Small intestine (tissue), 7 donors: Measurements from ENCODE around the gene EDIL3. TPM values are rescaled to one million over a fixed set of nuclear protein-coding genes. Genes with fewer than 3 reads are reported as not detected.

ENCODE experiments used
- DNase-seq, 2 donors: peaks; one replicate each; pipeline versions ENCODE4 v3.0.0 to v3.0.0-alpha.2; 2013
- FAIRE-seq: peaks from 2 replicates; lab custom pipeline; 2012; peaks lifted over from hg19 to GRCh38; lab: Jason Lieb, UNC
- H3K27ac ChIP-seq, 3 donors: one replicate each; pipeline ENCODE4 v1.5.1; 2013; ENCODE audit warnings: low read length in 2 of 3, mild to moderate bottlenecking in 2 of 3, control low read depth in 1 of 3, inconsistent platforms in 1 of 3, low read depth in 1 of 3, moderate library complexity in 1 of 3
- H3K27me3 ChIP-seq, 3 donors: one replicate each; pipeline ENCODE4 v1.6.1; 2013; ENCODE audit warnings: low read length in 3 of 3, inconsistent platforms in 1 of 3; ENCODE audit not compliant: control insufficient read depth in 3 of 3, insufficient read depth in 3 of 3
- H3K36me3 ChIP-seq, 3 donors: one replicate each; pipeline ENCODE4 v1.6.1; 2013; ENCODE audit warnings: low read length in 3 of 3, inconsistent platforms in 1 of 3, low read depth in 1 of 3, mild to moderate bottlenecking in 1 of 3, moderate library complexity in 1 of 3; ENCODE audit not compliant: control insufficient read depth in 3 of 3, insufficient read depth in 2 of 3
- H3K4me1 ChIP-seq, 3 donors: one replicate each; pipeline ENCODE4 v1.6.1; 2013; ENCODE audit warnings: low read length in 2 of 3, inconsistent platforms in 1 of 3, low read depth in 1 of 3, mild to moderate bottlenecking in 1 of 3, moderate library complexity in 1 of 3; ENCODE audit not compliant: control insufficient read depth in 3 of 3, insufficient read depth in 2 of 3
- H3K4me3 ChIP-seq, 3 donors: one replicate each; pipeline ENCODE4 v1.5.1; 2013; ENCODE audit warnings: low read length in 3 of 3, control low read depth in 1 of 3, inconsistent platforms in 1 of 3, low read depth in 1 of 3, mild to moderate bottlenecking in 1 of 3, moderate library complexity in 1 of 3
- H3K9me3 ChIP-seq, 2 donors: one replicate each; pipeline ENCODE4 v1.6.1; 2013; ENCODE audit warnings: low read depth in 1 of 2, low read length in 1 of 2; ENCODE audit not compliant: control insufficient read depth in 2 of 2, insufficient read depth in 1 of 2
- WGBS, 3 donors: extraction: QIAGEN DNeasy Blood & Tissue Kit; methylation state at CpG; one replicate each; pipeline ENCODE4 v1.1.7; 2013; 5-methylcytosine and 5-hydroxymethylcytosine counted together
- polyA plus RNA-seq, 4 donors: library from polyadenylated mRNA; stranded (reverse) in 3 of 4; unstranded in 1 of 4; fragments of 200-250 nt in 3 of 4; fragments of 120-200 nt in 1 of 4; gene quantifications; one replicate each; pipeline versions ENCODE4 v1.2.1 to v1.2.3, GENCODE V29; 2013
- donor health status: healthy with polysubstance abuse.
- donor health status: control.
- donor health status: control.
- donor health status: Bipolar disorder and iron deficiency.
- donor health status: healthy.

EDIL3 gene
- polyA plus RNA-seq, 4 donors: 1.6 to 24.6 (median 5.1) TPM; not detected in 1

- Histone ChIP-seq H3K27ac (no peak overlapping the region), H3K4me1 (no peaks in the 10 kb centered on the region), H3K36me3 (no peaks in the 10 kb centered on the region), H3K4me3 (no peak overlapping the region), H3K27me3 (no peaks in the 10 kb centered on the region), H3K9me3 (no peaks in the 10 kb centered on the region)
- no peak for FAIRE-seq
- no peak for DNase-seq
- WGBS, 3 donors: 61 to 70% (median 66%) methylated on average over 2 of the region's 2 CpGs
Observed at GRCh38 chr5:84148651-84149050, 236.0 kb downstream of the EDIL3 start.

DNA sequence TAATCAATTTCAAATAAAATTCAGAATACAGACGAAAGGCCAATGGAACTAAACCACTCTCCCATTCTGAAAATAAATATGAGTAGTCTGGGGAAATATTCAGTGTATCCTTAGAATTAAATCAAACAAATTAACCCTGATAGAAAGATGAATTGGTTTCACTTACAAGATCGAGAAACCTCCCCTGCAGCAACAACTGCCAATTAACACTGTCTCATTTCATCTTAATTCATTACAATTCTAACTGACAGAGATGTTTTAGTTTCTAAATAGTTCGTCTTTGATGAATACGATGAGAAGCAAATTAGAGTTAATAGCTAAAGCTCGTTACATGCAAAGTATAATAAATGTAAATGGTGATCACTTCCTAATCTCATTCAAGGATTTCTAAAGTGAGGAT lies 247.1 kb downstream of the EDIL3 start:
- H3K9me3 ChIP-seq: no peaks in the 10 kb centered on the region
- DNase-seq (no peak), FAIRE-seq (no peak)
- H3K36me3 ChIP-seq: no peaks in the 10 kb centered on the region
- 79 to 83% (median 82%) methylated on average over 5 of the region's 5 CpGs for WGBS, 3 donors
- H3K4me1 ChIP-seq: no peaks in the 10 kb centered on the region
- no peaks in the 10 kb centered on the region for H3K27me3 ChIP-seq
- H3K27ac ChIP-seq: no peak overlapping the region
- H3K4me3 ChIP-seq: no peak overlapping the region

DNA sequence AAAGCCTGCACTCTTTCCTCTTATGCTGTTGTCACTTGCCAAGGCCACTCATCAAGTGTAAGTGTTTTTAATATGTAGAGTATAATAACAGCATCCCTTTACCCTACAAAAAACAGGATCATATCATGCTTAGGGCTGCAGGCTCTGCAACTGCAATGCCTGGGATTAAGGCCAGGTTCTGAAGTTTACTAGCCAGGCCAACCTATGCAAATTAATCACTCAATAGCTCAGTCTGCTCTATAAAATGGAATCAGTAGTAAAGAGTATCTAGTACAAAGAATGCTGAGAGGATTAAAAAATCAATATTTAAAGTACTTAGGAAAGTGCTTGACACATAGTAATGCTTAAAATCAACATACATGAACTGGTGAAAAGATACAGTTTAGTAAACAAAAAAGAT lies 253.3 kb downstream of the EDIL3 start:
- Histone ChIP-seq H3K4me1 (no peaks in the 10 kb centered on the region), H3K36me3 (no peaks in the 10 kb centered on the region), H3K9me3 (no peaks in the 10 kb centered on the region), H3K27me3 (no peaks in the 10 kb centered on the region), H3K4me3 (no peak overlapping the region), H3K27ac (no peak overlapping the region)
- FAIRE-seq (no peak), DNase-seq (no peak)

DNA sequence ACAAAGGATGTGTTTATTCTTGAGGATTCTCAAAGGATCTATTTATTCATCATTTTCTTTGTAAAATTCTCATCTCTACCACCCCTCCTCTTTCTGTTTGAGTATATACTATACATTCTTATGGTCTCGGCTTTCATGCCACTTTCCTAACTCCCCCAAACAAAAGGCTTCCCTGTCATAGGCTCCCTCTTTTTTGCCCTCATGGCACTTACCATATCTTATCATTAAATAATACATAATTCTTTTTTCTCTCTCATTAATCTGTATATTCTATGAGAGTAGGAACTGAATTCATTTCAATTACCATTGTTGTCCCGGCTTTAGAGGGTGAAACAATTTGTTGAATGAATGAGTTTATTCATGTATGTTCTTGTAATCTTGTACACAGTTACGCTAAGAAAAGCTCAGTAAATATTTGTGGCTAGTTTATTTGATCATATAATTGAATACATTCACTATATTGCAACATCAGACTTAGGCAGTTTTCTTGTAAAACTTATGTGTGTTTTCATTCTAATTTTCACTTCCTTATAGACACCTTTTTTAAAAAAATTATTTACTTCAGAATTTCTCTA lies 254.6 kb downstream of the EDIL3 start:
- no peaks in the 10 kb centered on the region for H3K27me3 ChIP-seq
- H3K4me1 ChIP-seq: no peaks in the 10 kb centered on the region
- no peaks in the 10 kb centered on the region for H3K9me3 ChIP-seq
- no peak overlapping the region for H3K4me3 ChIP-seq
- FAIRE-seq (no peak), DNase-seq (no peak)
- 61 to 75% (median 67%) methylated on average over 3 of the region's 3 CpGs for WGBS, 3 donors
- no peak overlapping the region for H3K27ac ChIP-seq
- no peaks in the 10 kb centered on the region for H3K36me3 ChIP-seq

DNA sequence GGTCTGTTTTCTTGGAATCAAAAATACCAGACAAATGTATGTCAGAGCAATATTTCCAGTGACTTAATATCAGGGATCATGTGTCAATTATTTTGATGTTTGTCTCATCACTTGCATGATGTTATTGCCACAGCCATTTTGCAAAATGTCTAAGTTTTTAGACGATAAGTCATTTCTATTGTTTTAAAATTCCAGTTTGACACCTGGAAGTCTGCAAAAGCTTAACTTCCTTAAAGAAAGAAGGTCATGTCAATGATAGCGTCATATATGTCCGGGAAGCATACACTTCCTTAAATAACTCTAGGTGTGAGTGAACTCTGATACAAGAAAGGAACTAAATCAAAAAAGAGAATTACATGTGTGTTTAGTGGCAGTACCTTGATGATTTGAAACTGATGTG lies 259.5 kb downstream of the EDIL3 start:
- Histone ChIP-seq H3K9me3 (no peaks in the 10 kb centered on the region), H3K4me1 (no peaks in the 10 kb centered on the region), H3K27ac (no peak overlapping the region), H3K36me3 (no peaks in the 10 kb centered on the region), H3K27me3 (no peaks in the 10 kb centered on the region), H3K4me3 (no peak overlapping the region)
- 75 to 86% (median 80%) methylated on average over 3 of the region's 3 CpGs for WGBS, 3 donors
- FAIRE-seq (no peak), DNase-seq (no peak)

DNA sequence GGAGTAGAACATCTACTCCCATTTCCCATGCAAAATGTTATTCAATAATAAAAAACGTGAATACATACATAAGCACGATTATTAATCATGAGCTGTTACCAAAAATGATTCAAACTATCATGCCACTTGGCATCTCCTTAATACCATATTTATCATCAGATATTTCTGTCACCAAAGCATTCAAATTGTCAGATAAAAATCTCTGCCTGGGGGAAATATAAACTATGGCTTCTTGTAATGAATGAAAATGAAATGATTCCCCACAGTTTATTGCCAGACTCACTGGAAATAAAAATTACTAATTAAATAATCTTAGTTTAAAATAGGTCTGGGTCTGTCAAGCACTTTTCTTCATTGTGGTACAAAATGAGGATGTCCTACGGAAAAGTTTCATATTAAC lies 265.4 kb downstream of the EDIL3 start:
- Histone ChIP-seq H3K4me1 (no peaks in the 10 kb centered on the region), H3K9me3 (no peaks in the 10 kb centered on the region), H3K27me3 (no peaks in the 10 kb centered on the region), H3K4me3 (no peak overlapping the region), H3K27ac (no peak overlapping the region), H3K36me3 (no peaks in the 10 kb centered on the region)
- WGBS, 3 donors: 69 to 70% (median 70%) methylated on average over 3 of the region's 3 CpGs
- DNase-seq: no peak
- FAIRE-seq: no peak

DNA sequence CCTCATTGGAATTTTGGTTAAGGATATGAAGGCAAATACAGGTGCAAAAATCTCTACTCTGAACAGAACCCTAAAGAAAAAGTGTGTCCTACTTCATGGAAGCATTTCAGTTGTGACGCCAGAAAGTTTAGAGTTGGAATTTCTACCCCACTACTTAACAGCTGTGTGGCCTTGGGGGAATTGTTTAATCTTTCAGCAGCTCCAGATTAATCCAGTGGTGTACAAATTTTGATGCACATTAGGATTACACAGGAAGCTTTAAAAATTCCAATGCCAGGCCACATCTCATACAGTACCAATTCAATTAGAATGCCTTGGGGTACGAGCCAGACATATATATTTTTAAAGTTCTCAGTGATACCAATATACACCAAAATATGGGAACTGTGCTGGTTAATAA lies 266.1 kb downstream of the EDIL3 start:
- Histone ChIP-seq H3K9me3 (no peaks in the 10 kb centered on the region), H3K27me3 (no peaks in the 10 kb centered on the region), H3K27ac (no peak overlapping the region), H3K4me3 (no peak overlapping the region), H3K4me1 (no peaks in the 10 kb centered on the region), H3K36me3 (no peaks in the 10 kb centered on the region)
- 72 to 82% (median 82%) methylated on average over 2 of the region's 2 CpGs for WGBS, 3 donors
- FAIRE-seq: no peak
- DNase-seq: no peak

- H3K36me3 ChIP-seq: no peaks in the 10 kb centered on the region
Observed at GRCh38 chr5:84115727-84116126, 269.0 kb downstream of the EDIL3 start.

More at GRCh38 chr5:84115727-84116126, 269.0 kb downstream of the EDIL3 start:
- Histone ChIP-seq H3K27me3 (no peaks in the 10 kb centered on the region), H3K9me3 (no peaks in the 10 kb centered on the region), H3K27ac (no peak overlapping the region), H3K4me3 (no peak overlapping the region), H3K4me1 (no peaks in the 10 kb centered on the region)
- 21 to 64% (median 38%) methylated on average over 1 of the region's 1 CpG for WGBS, 3 donors
- no peak for FAIRE-seq
- no peak for DNase-seq
